AG04450 (cell line): ENCODE results near the gene PABPN1. TPM values are rescaled to one million over a fixed set of nuclear protein-coding genes. Genes with fewer than 3 reads are reported as not detected.

Experiments used
- CTCF ChIA-PET: fragments of 300-600, 350-600 bp; formaldehyde crosslinking; extraction: SDS; loops from one replicate; lab custom pipeline; 2022; ENCODE audit warnings: antibody characterized with exemption, inconsistent platforms; lab: Charles Lee
- POLR2A ChIA-PET: fragments of 350-600 bp; formaldehyde crosslinking; extraction: SDS; loops from one replicate; lab custom pipeline; 2021; ENCODE audit warnings: antibody characterized with exemption, inconsistent platforms; lab: Yijun Ruan, JAX
- DNase-seq: peaks from one replicate; pipeline ENCODE4 v3.0.0-alpha.2; 2011; ENCODE audit warnings: low read depth, low spot score
- H3K27ac ChIP-seq: one replicate; pipeline ENCODE4 v1.5.1; 2012; ENCODE audit warnings: low read depth, low read length, control low read depth
- H3K27me3 ChIP-seq: one replicate; pipeline ENCODE4 v1.6.0; 2012; ENCODE audit warnings: low read length; ENCODE audit not compliant: control insufficient read depth, insufficient read depth
- H3K4me3 ChIP-seq: 2 replicates; pipeline ENCODE4 v1.5.1; 2011; ENCODE audit warnings: mild to moderate bottlenecking, low read depth, low read length, control low read depth
- H3K9me3 ChIP-seq: 2 replicates; pipeline ENCODE4 v1.5.1; 2012; ENCODE audit warnings: low read length; ENCODE audit not compliant: control insufficient read depth, insufficient read depth
- CTCF ChIP-seq: IDR thresholded peaks from 2 replicates; pipeline ENCODE4 v1.5.1; 2011; ENCODE audit warnings: low read depth, low read length, control low read depth, inconsistent platforms
- polyA plus RNA-seq: library from polyadenylated mRNA; depleted of rRNA; stranded (reverse); fragments of >200 nt; gene quantifications from 2 replicates; pipeline ENCODE4 v1.2.3, GENCODE V29; 2011

The PABPN1 gene
- polyA plus RNA-seq, 1 experiment = 182 TPM

- no peak for DNase-seq
- peak; percentile 41; the same call in 1 of the 2 replicates for TF ChIP-seq CTCF
- H3K27ac ChIP-seq = peak overlapping the region; percentile 21
- H3K9me3 ChIP-seq = no peaks in the 10 kb centered on the region; the same call in 1 of the 2 replicates
- ChIA-PET CTCF (interaction anchor here (0.6 to 3.9 kb wide), 8 partner anchors 13 to 178 kb away, joined by 3 to 24 read pairs (median 6); partner anchors contain the start of gene HOMEZ), POLR2A (no interaction called here)
- no peak overlapping the region for H3K4me3 ChIP-seq
- H3K27me3 ChIP-seq = no peaks in the 10 kb centered on the region
Observed at GRCh38 chr14:23299211-23299957, 21.9 kb upstream of the PABPN1 start.

DNA sequence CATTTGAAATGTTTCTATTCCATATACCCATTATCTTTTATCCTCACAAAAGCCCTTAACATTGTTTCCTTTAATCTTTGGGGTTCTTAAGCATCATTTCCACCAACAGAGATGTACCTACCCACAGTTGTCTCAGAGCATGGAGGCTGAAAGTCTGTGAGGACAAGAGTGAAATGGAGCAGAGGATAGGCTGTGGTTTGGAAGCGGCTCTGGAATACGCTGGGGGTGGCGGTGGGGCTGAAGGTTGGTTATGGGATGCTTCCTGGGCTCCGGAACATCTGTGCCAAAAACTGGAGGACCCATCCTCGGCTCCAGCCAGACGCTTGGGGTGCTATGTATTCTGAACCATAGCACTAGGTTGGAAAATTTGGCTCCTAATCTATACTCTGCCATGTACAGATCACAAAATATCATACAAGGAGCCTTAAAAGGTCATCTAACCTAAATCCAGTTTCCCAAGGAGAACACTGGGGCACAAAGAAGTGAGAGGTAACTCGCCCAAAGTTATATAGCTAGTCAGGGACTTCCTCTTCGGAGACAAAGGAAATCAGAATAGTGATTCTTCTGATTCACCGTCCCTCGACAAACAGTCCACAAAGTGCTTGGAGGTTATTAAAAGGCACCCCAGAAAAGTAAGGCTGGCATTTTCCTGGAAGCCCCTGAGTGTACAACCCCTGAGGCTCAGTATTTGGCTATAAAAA, 21.1 kb upstream of the PABPN1 start:
- ChIA-PET POLR2A (interaction anchor here (0.6 to 1.3 kb wide), 2 partner anchors 14 to 258 kb away, joined by 5 to 11 read pairs; partner anchors contain the start of gene HOMEZ), CTCF (interaction anchor here (0.6 to 2.8 kb wide), 19 partner anchors 8 to 205 kb away, joined by 3 to 27 read pairs (median 7); partner anchors contain the start of genes ACIN1, C14orf119, HOMEZ and PABPN1)
- Histone ChIP-seq H3K9me3 (no peaks in the 10 kb centered on the region; the same call in 1 of the 2 replicates), H3K27me3 (no peaks in the 10 kb centered on the region), H3K4me3 (peak overlapping the region; percentile 79), H3K27ac (peak overlapping the region; percentile 98)
- TF ChIP-seq CTCF = no peak
- no peak for DNase-seq

GRCh38 chr14:23300687-23301223, 20.5 kb upstream of the PABPN1 start:
- POLR2A ChIA-PET = interaction anchor here (0.7 to 2.8 kb wide), 3 partner anchors 15 to 26 kb away, joined by 3 to 28 read pairs (median 11); partner anchors contain the start of genes HOMEZ and PABPN1
- no peaks in the 10 kb centered on the region for H3K27me3 ChIP-seq
- H3K4me3 ChIP-seq = peak overlapping the region; percentile 79
- DNase-seq = no peak
- H3K27ac ChIP-seq = peak overlapping the region; percentile 98
- H3K9me3 ChIP-seq = no peaks in the 10 kb centered on the region; the same call in 1 of the 2 replicates
- no peak for TF ChIP-seq CTCF
- CTCF ChIA-PET = interaction anchor here (0.5 to 2.8 kb wide), 39 partner anchors 9 to 797 kb away, joined by 3 to 27 read pairs (median 4); partner anchors contain the start of genes ACIN1, C14orf119, HOMEZ and PABPN1

DNA sequence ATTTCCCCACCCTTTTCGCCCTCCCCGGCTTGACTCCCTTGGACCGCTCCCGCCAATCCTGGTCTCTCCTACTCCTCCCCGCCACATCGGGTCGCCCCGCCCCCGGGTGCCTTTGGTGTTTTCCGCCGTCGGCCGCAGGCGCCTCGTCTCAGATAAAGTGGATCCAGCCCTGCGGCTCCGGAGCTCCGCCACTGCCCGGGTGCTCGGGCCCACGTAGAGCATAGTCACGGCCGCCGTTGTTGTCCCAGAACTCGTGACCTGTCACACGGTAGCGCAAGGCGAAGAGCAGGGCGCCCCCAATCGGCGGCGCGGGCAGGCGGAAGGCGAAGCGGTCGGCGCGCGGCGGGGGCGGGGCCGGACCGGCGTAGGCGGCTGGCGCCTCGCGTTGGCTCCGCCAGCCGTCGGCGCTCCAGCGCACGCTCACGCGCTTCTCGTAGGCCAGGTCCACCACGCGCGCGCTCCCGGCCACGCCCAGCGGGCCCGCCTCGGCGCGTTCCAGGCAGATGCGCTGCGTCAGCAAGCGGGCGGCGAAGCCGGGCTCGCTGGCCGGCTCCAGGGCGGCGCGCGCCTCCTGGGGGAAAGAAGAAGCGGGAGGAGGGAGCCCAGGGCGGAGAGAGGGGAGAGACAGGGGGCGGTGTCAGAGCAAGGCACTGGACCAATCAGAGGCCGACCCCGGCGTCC, 19.8 kb upstream of the PABPN1 start:
- peak; percentile 60 for TF ChIP-seq CTCF
- ChIA-PET CTCF (interaction anchor here (0.5 to 2.8 kb wide), 41 partner anchors 9 to 796 kb away, joined by 3 to 27 read pairs (median 4); partner anchors contain the start of genes ACIN1, C14orf119, HOMEZ and PABPN1), POLR2A (interaction anchor here (0.6 to 2.8 kb wide), 6 partner anchors 15 to 894 kb away, joined by 3 to 28 read pairs (median 4); partner anchors contain the start of genes ACIN1, C14orf119, HOMEZ and PABPN1)
- Histone ChIP-seq H3K4me3 (peak overlapping the region; percentile 79), H3K9me3 (no peaks in the 10 kb centered on the region; the same call in 1 of the 2 replicates), H3K27ac (peak overlapping the region; percentile 98), H3K27me3 (no peaks in the 10 kb centered on the region)
- DNase-seq = peak; percentile 92
